A673 (cell line): ENCODE measurements around the gene C21orf58. TPM values are rescaled to one million over a fixed set of nuclear protein-coding genes. Genes with fewer than 3 reads are reported as not detected.

ENCODE experiments used
- BruUV-seq: library from RNA; stranded (reverse); fragments of 400-500 nt; replicated peaks from 2 replicates; lab custom pipeline; 2021; lab: Mats Ljungman, UMichigan
- CTCF ChIA-PET: fragments of 300-600 bp; sonication (Branson Sonifier 250); formaldehyde crosslinking; loops from one replicate; lab custom pipeline; 2022; ENCODE audit warnings: antibody characterized with exemption; lab: Charles Lee
- POLR2A ChIA-PET: fragments of 300-600 bp; sonication (Branson Sonifier 250); formaldehyde crosslinking; loops from one replicate; lab custom pipeline; 2022; ENCODE audit warnings: antibody characterized with exemption; ENCODE audit not compliant: low non-redundant PET; lab: Charles Lee
- DNase-seq: peaks from one replicate; pipeline ENCODE4 v3.0.0-alpha.2; 2015; ENCODE audit warnings: low spot score
- H3K27ac ChIP-seq: fragments of 200-600 bp; sonication (generic); 2 replicates; pipeline ENCODE4 v1.5.1; 2016; ENCODE audit warnings: mixed run types, low read depth, mild to moderate bottlenecking, mixed read lengths, antibody characterized with exemption, low read length; ENCODE audit not compliant: poor library complexity, severe bottlenecking
- H3K27me3 ChIP-seq: fragments of 200-600 bp; sonication (generic); replicated peaks from 2 replicates; pipeline ENCODE4 v1.6.1; 2017; ENCODE audit warnings: mixed run types, low read depth, mild to moderate bottlenecking, mixed read lengths, antibody characterized with exemption, low read length; ENCODE audit not compliant: insufficient read depth, poor library complexity
- H3K36me3 ChIP-seq: fragments of 200-600 bp; sonication (generic); 2 replicates; pipeline ENCODE4 v1.6.1; 2016; ENCODE audit warnings: mixed run types, mild to moderate bottlenecking, mixed read lengths, antibody characterized with exemption, low read length; ENCODE audit not compliant: insufficient read depth, poor library complexity, severe bottlenecking
- H3K4me1 ChIP-seq: fragments of 200-600 bp; sonication (generic); 2 replicates; pipeline ENCODE4 v1.6.1; 2017; ENCODE audit warnings: mixed run types, mild to moderate bottlenecking, mixed read lengths, antibody characterized with exemption, low read length; ENCODE audit not compliant: insufficient read depth, poor library complexity, severe bottlenecking
- H3K4me3 ChIP-seq: fragments of 200-600 bp; sonication (generic); 2 replicates; pipeline ENCODE4 v1.5.1; 2016; ENCODE audit warnings: low read depth, mixed run types, mild to moderate bottlenecking, mixed read lengths, low read length; ENCODE audit not compliant: poor library complexity, severe bottlenecking
- H3K9me3 ChIP-seq: fragments of 200-600 bp; sonication (generic); 2 replicates; pipeline ENCODE4 v1.6.1; 2016; ENCODE audit warnings: mixed run types, low read depth, mild to moderate bottlenecking, mixed read lengths, antibody characterized with exemption, low read length; ENCODE audit not compliant: poor library complexity, severe bottlenecking
- EZH2 ChIP-seq: fragments of 200-600 bp; sonication (generic); IDR thresholded peaks from 2 replicates; pipeline ENCODE4 v1.6.1; 2017; ENCODE audit warnings: borderline replicate concordance, low read depth, mild to moderate bottlenecking, mixed read lengths, antibody characterized with exemption, low read length; ENCODE audit not compliant: poor library complexity, severe bottlenecking
- intact Hi-C: fragments of 100-400 bp; cut with micrococcal nuclease; formaldehyde crosslinking; loops from one replicate; pipeline ENCODE4 v1.10.0; 2022; ENCODE audit not compliant: unreplicated experiment
- total RNA-seq: library from RNA; stranded (reverse); gene quantifications from 2 replicates; pipeline ENCODE4 v1.2.3, GENCODE V29; 2021
- TF ChIP-seq, protein P1 (sequence below): fragments of 300-800, 200-600 bp; sonication (generic); conservative IDR thresholded peaks from 2 replicates; pipeline ENCODE4 v1.5.1; 2017; ENCODE audit warnings: low read depth, mild to moderate bottlenecking, antibody characterized with exemption, low read length, moderate library complexity, mixed read lengths

Gene C21orf58
- total RNA-seq, 1 experiment from 2014 or later = 41.2 TPM

DNA sequence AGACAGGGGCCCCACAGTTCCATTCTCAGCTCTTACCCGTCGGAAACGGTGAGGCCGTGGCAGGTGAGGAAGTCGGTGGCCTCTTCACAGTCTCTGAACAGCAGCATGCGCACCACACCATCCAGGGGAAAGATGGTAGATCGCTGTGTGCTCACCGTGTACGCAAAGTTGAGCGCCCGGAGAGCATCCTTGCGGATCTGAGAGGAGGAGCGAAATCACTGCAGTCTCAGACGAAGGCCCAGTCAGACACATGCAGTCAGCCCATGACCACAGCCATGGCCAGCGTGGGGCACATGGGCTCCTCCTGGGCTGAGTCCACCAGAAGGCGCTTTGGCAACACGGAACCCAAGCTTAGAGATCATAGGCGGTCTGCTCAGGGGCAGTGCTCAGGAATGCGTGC is 56.7 kb downstream of the C21orf58 start:
- no peaks in the 10 kb centered on the region for H3K9me3 ChIP-seq
- no peak for DNase-seq
- no peak overlapping the region for H3K4me3 ChIP-seq
- H3K27ac ChIP-seq = no peak overlapping the region
- ChIA-PET POLR2A (no interaction called here), CTCF (no interaction called here)
- intact Hi-C loops = no loop called here
- TF ChIP-seq EZH2 = no peak
- TF ChIP-seq, protein P1, sequence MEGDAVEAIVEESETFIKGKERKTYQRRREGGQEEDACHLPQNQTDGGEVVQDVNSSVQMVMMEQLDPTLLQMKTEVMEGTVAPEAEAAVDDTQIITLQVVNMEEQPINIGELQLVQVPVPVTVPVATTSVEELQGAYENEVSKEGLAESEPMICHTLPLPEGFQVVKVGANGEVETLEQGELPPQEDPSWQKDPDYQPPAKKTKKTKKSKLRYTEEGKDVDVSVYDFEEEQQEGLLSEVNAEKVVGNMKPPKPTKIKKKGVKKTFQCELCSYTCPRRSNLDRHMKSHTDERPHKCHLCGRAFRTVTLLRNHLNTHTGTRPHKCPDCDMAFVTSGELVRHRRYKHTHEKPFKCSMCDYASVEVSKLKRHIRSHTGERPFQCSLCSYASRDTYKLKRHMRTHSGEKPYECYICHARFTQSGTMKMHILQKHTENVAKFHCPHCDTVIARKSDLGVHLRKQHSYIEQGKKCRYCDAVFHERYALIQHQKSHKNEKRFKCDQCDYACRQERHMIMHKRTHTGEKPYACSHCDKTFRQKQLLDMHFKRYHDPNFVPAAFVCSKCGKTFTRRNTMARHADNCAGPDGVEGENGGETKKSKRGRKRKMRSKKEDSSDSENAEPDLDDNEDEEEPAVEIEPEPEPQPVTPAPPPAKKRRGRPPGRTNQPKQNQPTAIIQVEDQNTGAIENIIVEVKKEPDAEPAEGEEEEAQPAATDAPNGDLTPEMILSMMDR = no peak
- BruUV-seq = no TSS peak
- H3K27me3 ChIP-seq = no peaks in the 10 kb centered on the region
- no peaks in the 10 kb centered on the region for H3K4me1 ChIP-seq
- H3K36me3 ChIP-seq = peaks cover 65% of the 10 kb centered on the region

GRCh38 chr21:46265736-46266525 is 57.7 kb downstream of the C21orf58 start:
- no peak overlapping the region for H3K27ac ChIP-seq
- no TSS peak for BruUV-seq
- DNase-seq = no peak
- TF ChIP-seq, protein P1 = no peak
- TF ChIP-seq EZH2 = no peak
- intact Hi-C loops = no loop called here
- peaks cover 63% of the 10 kb centered on the region for H3K36me3 ChIP-seq
- no peaks in the 10 kb centered on the region for H3K27me3 ChIP-seq
- ChIA-PET POLR2A (no interaction called here), CTCF (no interaction called here)
- H3K4me1 ChIP-seq = no peaks in the 10 kb centered on the region
- no peaks in the 10 kb centered on the region for H3K9me3 ChIP-seq
- no peak overlapping the region for H3K4me3 ChIP-seq

- peaks cover 63% of the 10 kb centered on the region for H3K36me3 ChIP-seq
- no peaks in the 10 kb centered on the region for H3K9me3 ChIP-seq
- BruUV-seq = no TSS peak
- no peak for TF ChIP-seq EZH2
- TF ChIP-seq, protein P1 = no peak
- H3K27ac ChIP-seq = no peak overlapping the region
- no peaks in the 10 kb centered on the region for H3K4me1 ChIP-seq
- no peak for DNase-seq
- POLR2A ChIA-PET = no interaction called here
- no peak overlapping the region for H3K4me3 ChIP-seq
- CTCF ChIA-PET = no interaction called here
- intact Hi-C loops = no loop called here
- no peaks in the 10 kb centered on the region for H3K27me3 ChIP-seq
These were observed 59.0 kb downstream of the C21orf58 start for GRCh38 chr21:46264690-46265144.
